Measurements from ENCODE around the gene TAB3.
A peak's percentile ranks its signal among the peaks of the same experiment; 100 is the strongest.

TAB3 gene

GRCh38 chrX:30889147-30890140 lies at the start of gene TAB3:
Gene TAB3 (minus strand): TSS chrX:30889254. CDS start chrX:30859588, 29,666 bp downstream.
- DNase-seq (ENCODE audit: low spot score), result peak; percentile 96

GRCh38 chrX:30938295-30938694 lies 49.2 kb upstream of the TAB3 start:
- DNase-seq (ENCODE audit: low spot score), result no peak

- DNase-seq (ENCODE audit: low spot score), result peak; percentile 6
Measured at GRCh38 chrX:30935985-30936384, 46.9 kb upstream of the TAB3 start.

GRCh38 chrX:30931920-30932319 lies 42.9 kb upstream of the TAB3 start:
- DNase-seq (ENCODE audit: low spot score), result no peak

GRCh38 chrX:30930679-30931078 lies 41.6 kb upstream of the TAB3 start:
- DNase-seq (ENCODE audit: low spot score), result no peak

GRCh38 chrX:30930143-30930542 lies 41.1 kb upstream of the TAB3 start:
- no peak for DNase-seq (ENCODE audit: low spot score)

- DNase-seq (ENCODE audit: low spot score), result no peak
Measured at GRCh38 chrX:30920271-30920670, 31.2 kb upstream of the TAB3 start.

- no peak for DNase-seq (ENCODE audit: low spot score)
Measured at GRCh38 chrX:30918480-30918879, 29.4 kb upstream of the TAB3 start.

GRCh38 chrX:30913492-30913891 lies 24.4 kb upstream of the TAB3 start:
- no peak for DNase-seq (ENCODE audit: low spot score)

GRCh38 chrX:30910124-30910860 lies 21.2 kb upstream of the TAB3 start:
- DNase-seq (ENCODE audit: low spot score), result no peak

GRCh38 chrX:30906726-30907125 lies 17.7 kb upstream of the TAB3 start:
- DNase-seq (ENCODE audit: low spot score), result no peak

GRCh38 chrX:30905321-30905720 lies 16.3 kb upstream of the TAB3 start:
- DNase-seq (ENCODE audit: low spot score), result no peak

- DNase-seq (ENCODE audit: low spot score), result no peak
Measured at GRCh38 chrX:30904632-30905031, 15.6 kb upstream of the TAB3 start.

- no peak for DNase-seq (ENCODE audit: low spot score)
Measured at GRCh38 chrX:30904186-30904585, 15.1 kb upstream of the TAB3 start.

GRCh38 chrX:30900227-30900626 lies 11.2 kb upstream of the TAB3 start:
- no peak for DNase-seq (ENCODE audit: low spot score)

GRCh38 chrX:30898886-30899285 lies 9.8 kb upstream of the TAB3 start:
- DNase-seq (ENCODE audit: low spot score), result no peak

GRCh38 chrX:30895370-30895769 lies 6.3 kb upstream of the TAB3 start:
- no peak for DNase-seq (ENCODE audit: low spot score)

- no peak for DNase-seq (ENCODE audit: low spot score)
Measured at GRCh38 chrX:30893206-30893605, 4.2 kb upstream of the TAB3 start.

GRCh38 chrX:30892591-30892990 lies 3.5 kb upstream of the TAB3 start:
- no peak for DNase-seq (ENCODE audit: low spot score)

- DNase-seq (ENCODE audit: low spot score), result no peak
Measured at GRCh38 chrX:30888526-30889146, 418 bp downstream of the TAB3 start.

GRCh38 chrX:30887721-30888120 lies 1.3 kb downstream of the TAB3 start:
- DNase-seq (ENCODE audit: low spot score), result no peak

GRCh38 chrX:30887288-30887687 lies 1.8 kb downstream of the TAB3 start:
- DNase-seq (ENCODE audit: low spot score), result no peak

- DNase-seq (ENCODE audit: low spot score), result peak; percentile 27
Measured at GRCh38 chrX:30885136-30885535, 3.9 kb downstream of the TAB3 start.

Data from hematopoietic multipotent progenitor cell treated with erythropoietin and hydrocortisone succinate and interleukin-3 and kit ligand, for 17 days (in vitro differentiated cells).